Calu3 (cell line): ENCODE results near the gene PAGE4. TPM values are rescaled to one million over a fixed set of nuclear protein-coding genes. Genes with fewer than 3 reads are reported as not detected.

Source experiments
- BruUV-seq: library from RNA; stranded (reverse); fragments of 400-500 nt; replicated peaks from 2 replicates; lab custom pipeline; 2021; lab: Mats Ljungman, UMichigan
- CTCF ChIA-PET: fragments of 300-600 bp; sonication (Branson Sonifier 250); formaldehyde crosslinking; loops from one replicate; lab custom pipeline; 2022; ENCODE audit warnings: antibody characterized with exemption; lab: Charles Lee
- DNase-seq: peaks from one replicate; pipeline ENCODE4 v3.0.0; 2022
- H3K27ac Mint-ChIP-seq: one replicate; pipeline ENCODE4 v1.8.0; 2022; ENCODE audit warnings: mixed read lengths; ENCODE audit not compliant: unreplicated experiment
- H3K27me3 Mint-ChIP-seq: one replicate; pipeline ENCODE4 v1.8.0; 2022; ENCODE audit warnings: mixed read lengths; ENCODE audit not compliant: unreplicated experiment
- H3K36me3 Mint-ChIP-seq: one replicate; pipeline ENCODE4 v1.8.0; 2022; ENCODE audit warnings: mild to moderate bottlenecking, moderate library complexity, mixed read lengths; ENCODE audit not compliant: insufficient read depth, unreplicated experiment
- H3K4me1 Mint-ChIP-seq: one replicate; pipeline ENCODE4 v1.8.0; 2022; ENCODE audit warnings: mild to moderate bottlenecking, low read depth, mixed read lengths; ENCODE audit not compliant: unreplicated experiment
- H3K4me3 Mint-ChIP-seq: one replicate; pipeline ENCODE4 v1.8.0; 2022; ENCODE audit warnings: mild to moderate bottlenecking, low read depth, moderate library complexity, mixed read lengths; ENCODE audit not compliant: unreplicated experiment
- H3K9me3 Mint-ChIP-seq: one replicate; pipeline ENCODE4 v1.8.0; 2022; ENCODE audit warnings: low read depth, mixed read lengths; ENCODE audit not compliant: unreplicated experiment
- intact Hi-C: fragments of 100-400 bp; cut with micrococcal nuclease; formaldehyde crosslinking; loops from one replicate; pipeline ENCODE4 v1.10.0; 2022; ENCODE audit not compliant: unreplicated experiment
- total RNA-seq: library from RNA; stranded (reverse); gene quantifications from 2 replicates; pipeline ENCODE4 v1.2.3, GENCODE V29; 2022
- TF ChIP-seq, protein P1 (sequence below): fragments of 200-600 bp; IDR thresholded peaks from one replicate; pipeline ENCODE4 v1.8.0; 2022; ENCODE audit warnings: antibody characterized with exemption; ENCODE audit not compliant: unreplicated experiment

The PAGE4 gene
- total RNA-seq, 1 experiment from 2014 or later = not detected

DNA sequence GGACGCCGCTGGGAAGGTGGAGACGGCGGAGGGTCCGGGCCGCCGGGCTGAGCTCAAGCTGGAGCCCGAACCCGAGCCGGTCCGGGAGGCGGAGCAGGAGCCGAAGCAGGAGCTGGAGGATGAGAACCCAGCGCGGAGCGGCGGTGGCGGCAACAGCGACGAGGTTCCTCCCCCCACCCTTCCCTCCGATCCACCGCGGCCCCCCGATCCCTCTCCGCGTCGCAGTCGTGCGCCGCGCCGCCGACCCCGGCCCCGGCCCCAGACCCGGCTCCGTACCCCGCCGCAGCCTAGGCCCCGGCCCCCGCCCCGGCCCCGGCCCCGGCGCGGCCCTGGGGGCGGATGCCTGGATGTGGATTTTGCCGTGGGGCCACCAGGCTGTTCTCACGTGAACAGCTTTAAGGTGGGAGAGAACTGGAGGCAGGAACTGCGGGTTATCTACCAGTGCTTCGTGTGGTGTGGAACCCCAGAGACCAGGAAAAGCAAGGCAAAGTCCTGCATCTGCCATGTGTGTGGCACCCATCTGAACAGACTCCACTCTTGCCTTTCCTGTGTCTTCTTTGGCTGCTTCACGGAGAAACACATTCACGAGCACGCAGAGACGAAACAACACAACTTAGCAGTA lies 50.7 kb downstream of the PAGE4 start:
- BruUV-seq = no TSS peak
- Mint-ChIP-seq H3K36me3 (peaks cover 18% of the 10 kb centered on the region), H3K9me3 (no peaks in the 10 kb centered on the region), H3K4me3 (peak overlapping the region; percentile 68), H3K4me1 (peaks cover 7% of the 10 kb centered on the region), H3K27me3 (no peaks in the 10 kb centered on the region), H3K27ac (no peak overlapping the region)
- intact Hi-C loops = loop anchor here (5.0 kb wide), 1 partner anchor 587 kb away; no protein-coding TSS in a partner anchor
- no peak for DNase-seq
- CTCF ChIA-PET = interaction anchor here (1.2 kb wide), 1 partner anchor 42 kb away, joined by 4 read pairs; the partner anchor contains the start of gene CLCN5
- TF ChIP-seq, protein P1, sequence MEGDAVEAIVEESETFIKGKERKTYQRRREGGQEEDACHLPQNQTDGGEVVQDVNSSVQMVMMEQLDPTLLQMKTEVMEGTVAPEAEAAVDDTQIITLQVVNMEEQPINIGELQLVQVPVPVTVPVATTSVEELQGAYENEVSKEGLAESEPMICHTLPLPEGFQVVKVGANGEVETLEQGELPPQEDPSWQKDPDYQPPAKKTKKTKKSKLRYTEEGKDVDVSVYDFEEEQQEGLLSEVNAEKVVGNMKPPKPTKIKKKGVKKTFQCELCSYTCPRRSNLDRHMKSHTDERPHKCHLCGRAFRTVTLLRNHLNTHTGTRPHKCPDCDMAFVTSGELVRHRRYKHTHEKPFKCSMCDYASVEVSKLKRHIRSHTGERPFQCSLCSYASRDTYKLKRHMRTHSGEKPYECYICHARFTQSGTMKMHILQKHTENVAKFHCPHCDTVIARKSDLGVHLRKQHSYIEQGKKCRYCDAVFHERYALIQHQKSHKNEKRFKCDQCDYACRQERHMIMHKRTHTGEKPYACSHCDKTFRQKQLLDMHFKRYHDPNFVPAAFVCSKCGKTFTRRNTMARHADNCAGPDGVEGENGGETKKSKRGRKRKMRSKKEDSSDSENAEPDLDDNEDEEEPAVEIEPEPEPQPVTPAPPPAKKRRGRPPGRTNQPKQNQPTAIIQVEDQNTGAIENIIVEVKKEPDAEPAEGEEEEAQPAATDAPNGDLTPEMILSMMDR = no peak

DNA sequence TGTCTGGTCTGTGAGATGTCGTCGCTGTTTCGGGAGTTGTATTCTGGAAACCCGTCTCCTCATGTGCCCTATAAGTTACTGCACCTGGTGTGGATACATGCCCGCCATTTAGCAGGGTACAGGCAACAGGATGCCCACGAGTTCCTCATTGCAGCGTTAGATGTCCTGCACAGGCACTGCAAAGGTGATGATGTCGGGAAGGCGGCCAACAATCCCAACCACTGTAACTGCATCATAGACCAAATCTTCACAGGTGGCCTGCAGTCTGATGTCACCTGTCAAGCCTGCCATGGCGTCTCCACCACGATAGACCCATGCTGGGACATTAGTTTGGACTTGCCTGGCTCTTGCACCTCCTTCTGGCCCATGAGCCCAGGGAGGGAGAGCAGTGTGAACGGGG lies 51.6 kb downstream of the PAGE4 start:
- H3K27ac Mint-ChIP-seq = no peak overlapping the region
- no TSS peak for BruUV-seq
- H3K4me1 Mint-ChIP-seq = peaks cover 7% of the 10 kb centered on the region
- peak overlapping the region; percentile 68 for H3K4me3 Mint-ChIP-seq
- H3K9me3 Mint-ChIP-seq = no peaks in the 10 kb centered on the region
- intact Hi-C loops = no loop called here
- TF ChIP-seq, protein P1 = no peak
- CTCF ChIA-PET = no interaction called here
- peaks cover 18% of the 10 kb centered on the region for H3K36me3 Mint-ChIP-seq
- H3K27me3 Mint-ChIP-seq = no peaks in the 10 kb centered on the region
- no peak for DNase-seq

Other genes starting within 250 kb of the PAGE4 start
- not detected in 2 replicates for gene GAGE12H, start 249.4 kb upstream of the PAGE4 start, total RNA-seq
- not detected in 2 replicates for gene GAGE2A, start 239.8 kb upstream of the PAGE4 start, total RNA-seq
- not detected in 2 replicates for gene GAGE1, start 230.3 kb upstream of the PAGE4 start, total RNA-seq
- not detected in 2 replicates for gene PAGE1, start 133.3 kb upstream of the PAGE4 start, total RNA-seq
- gene USP27X, start 50.2 kb downstream of the PAGE4 start, total RNA-seq = 3.1 and 4.2 TPM in 2 replicates
- 13.6 and 19.1 TPM in 2 replicates for gene CLCN5, start 93.3 kb downstream of the PAGE4 start, total RNA-seq